Pancreas (tissue), 10 donors: ENCODE data around the gene CALR3. TPM values are rescaled to one million over a fixed set of nuclear protein-coding genes. Genes with fewer than 3 reads are reported as not detected.
A peak's percentile ranks its signal among the peaks of the same experiment; 100 is the strongest.

Experiments
- ATAC-seq, 4 donors: fragments of 200-7000 bp; cut with Tn5 transposase; one replicate each; pipeline versions ENCODE4 v1.8.0 to v1.9.1; 2020; ENCODE audit warnings: mild to moderate bottlenecking in 4 of 4, moderate library complexity in 4 of 4
- DNase-seq, 6 donors: peaks; one replicate each; pipeline ENCODE4 v3.0.0-alpha.2; 2020
- FAIRE-seq: peaks from 2 replicates; lab custom pipeline; 2012; peaks lifted over from hg19 to GRCh38; lab: Jason Lieb, UNC
- H3K27ac ChIP-seq, 4 donors: fragments of 200-600 bp; sonication (generic); 1 replicate in 3 of 4; 2 replicates in 1 of 4; pipeline versions ENCODE4 v1.5.0 to v1.8.0; 2020
- H3K27me3 ChIP-seq, 4 donors: fragments of 200-600 bp; one replicate each; pipeline ENCODE4 v1.8.0; 2021
- H3K36me3 ChIP-seq, 3 donors: fragments of 200-600 bp; sonication (generic) in 1 of 3; one replicate each; pipeline versions ENCODE4 v1.5.0 to v1.8.0; 2020 to 2021
- H3K4me1 ChIP-seq, 3 donors: fragments of 200-600 bp; one replicate each; pipeline ENCODE4 v1.8.0; 2021
- H3K4me3 ChIP-seq, 4 donors: fragments of 200-600 bp; sonication (generic) in 2 of 4; one replicate each; pipeline versions ENCODE4 v1.5.0 to v1.8.0; 2020 to 2021
- H3K9me3 ChIP-seq, 4 donors: fragments of 200-600 bp; one replicate each; pipeline ENCODE4 v1.8.0; 2021
- WGBS, 2 donors: extraction: QIAGEN DNeasy Blood & Tissue Kit; methylation state at CpG; one replicate each; pipeline ENCODE4 v1.1.7; 2013; 5-methylcytosine and 5-hydroxymethylcytosine counted together
- intact Hi-C, 3 donors: fragments of 100-400 bp; cut with DNase I; formaldehyde crosslinking; loops; one replicate each; pipeline versions ENCODE4 v1.11.1 to v1.14.2; 2022
- polyA plus RNA-seq, 2 donors: library from polyadenylated mRNA; stranded (reverse); fragments of 200-250 nt; gene quantifications; one replicate each; pipeline ENCODE4 v1.2.3, GENCODE V29; 2013
- total RNA-seq, 6 donors: library from RNA; stranded (reverse); fragmentation: NEBNext Ultra II Directional in 4 of 6; extraction: Animal tissue kit (Norgen Biotek cat#: 25700) in 4 of 6; gene quantifications; one replicate each; pipeline versions ENCODE4 v1.2.1 to v1.2.4, GENCODE V29; 2021 to 2023
- TF ChIP-seq, protein P1 (sequence below), 4 donors: fragments of 200-600 bp; sonication (generic) in 3 of 4; IDR thresholded peaks; one replicate each; pipeline versions ENCODE4 v1.5.0 to v1.8.0; 2021; ENCODE audit warnings: antibody characterized with exemption in 4 of 4
- donor health status: healthy with polysubstance abuse.
- donor health status: DM: no; HTN: no; CAD: no; lungs with moderate emphysema.
- donor health status: DM: no; HTN: no; CAD: no.
- donor health status: control.
- donor health status: control.
- donor health status: Bipolar disorder and iron deficiency.
- donor health status: DM: yes; HTN: yes; CAD: no.
- donor health status: DM: no; HTN: no; CAD: no.
- donor health status: DM: no; HTN: no; CAD: no.
- donor health status: DM: yes; HTN: yes; CAD: no.

Gene CALR3
- total and polyA plus RNA-seq, 8 donors = 0.07 TPM; not detected in 7

DNA sequence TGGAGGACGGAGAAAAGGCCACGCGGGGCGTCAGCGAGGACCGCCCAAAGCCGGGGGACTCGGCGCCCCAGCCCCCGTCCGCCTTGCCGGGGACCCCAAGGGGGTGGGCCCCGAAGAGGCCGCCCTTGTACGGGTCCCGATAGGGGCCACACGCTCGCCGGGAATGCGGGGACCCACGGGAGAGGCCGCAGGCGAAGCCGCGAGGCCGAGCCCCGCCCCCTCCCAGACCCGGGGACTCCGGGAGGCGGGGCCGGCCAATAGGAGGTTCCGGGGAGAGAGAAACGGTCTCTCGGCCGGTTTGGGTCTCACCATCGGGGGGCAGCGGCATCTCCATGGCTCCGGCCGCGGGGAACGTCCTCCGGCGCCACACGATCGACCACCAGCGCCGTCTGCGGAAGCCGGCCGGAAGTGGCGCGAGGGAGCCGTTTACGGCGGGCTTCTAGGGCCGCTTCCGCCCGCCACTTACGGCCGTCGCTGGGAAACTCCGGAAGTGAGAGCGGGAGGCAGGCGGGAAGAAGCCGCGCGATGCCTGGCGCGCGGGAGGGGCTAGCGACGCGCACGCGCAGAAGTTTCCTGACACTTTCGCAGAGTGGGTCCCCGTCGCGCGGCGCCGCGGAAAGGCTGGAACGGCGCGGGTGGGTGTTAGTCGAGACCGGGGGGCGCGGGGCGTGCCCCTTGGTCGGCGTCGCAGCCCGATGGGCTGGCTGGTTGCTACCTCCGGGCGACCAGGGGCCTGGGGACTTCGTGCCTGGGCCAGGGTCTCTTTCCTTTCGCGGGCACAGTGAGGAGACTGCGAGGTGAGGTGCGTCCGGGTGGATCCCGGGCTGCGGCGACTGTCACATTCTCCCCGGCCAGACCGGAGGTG is 46.3 kb upstream of the CALR3 start, which contains the start of gene CHERP:
TSS of gene CHERP (minus strand) at position 393 of the 865 bp plus-strand sequence. CDS start at position 334, 59 bp downstream.
- ATAC-seq = peak; percentile 97 to 99 (median 98)

DNA sequence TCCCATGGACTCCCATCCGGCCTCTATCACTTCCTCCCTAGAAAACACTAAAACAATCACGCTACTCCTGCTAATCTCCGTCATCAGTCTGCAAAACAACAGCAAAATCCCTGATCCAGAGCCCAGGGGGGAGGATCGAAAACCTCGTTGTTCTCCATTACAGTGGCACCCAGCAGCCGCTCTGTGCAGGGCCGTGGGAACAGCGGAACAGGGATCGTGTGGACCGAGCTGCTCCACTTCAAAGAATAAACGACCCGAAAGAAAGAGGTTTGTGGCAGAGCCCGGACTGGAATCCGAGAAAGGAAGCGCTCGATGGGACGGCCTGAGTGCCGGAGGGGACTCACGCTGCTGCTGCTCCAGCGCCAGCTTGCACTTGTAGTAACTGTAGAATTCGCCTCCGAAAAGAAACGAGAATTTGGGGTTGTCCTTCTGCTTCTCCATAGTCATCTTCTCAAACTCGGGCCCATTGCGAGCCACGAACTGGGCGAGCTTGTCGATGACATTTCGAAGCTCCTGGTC is 45.6 kb upstream of the CALR3 start:
- H3K4me1 ChIP-seq = peaks cover 18 to 25% (median 19%) of the 10 kb centered on the region in 3 donors
- DNase-seq = no peak
- no peak for ATAC-seq
- no peaks in the 10 kb centered on the region for H3K36me3 ChIP-seq
- TF ChIP-seq, protein P1, sequence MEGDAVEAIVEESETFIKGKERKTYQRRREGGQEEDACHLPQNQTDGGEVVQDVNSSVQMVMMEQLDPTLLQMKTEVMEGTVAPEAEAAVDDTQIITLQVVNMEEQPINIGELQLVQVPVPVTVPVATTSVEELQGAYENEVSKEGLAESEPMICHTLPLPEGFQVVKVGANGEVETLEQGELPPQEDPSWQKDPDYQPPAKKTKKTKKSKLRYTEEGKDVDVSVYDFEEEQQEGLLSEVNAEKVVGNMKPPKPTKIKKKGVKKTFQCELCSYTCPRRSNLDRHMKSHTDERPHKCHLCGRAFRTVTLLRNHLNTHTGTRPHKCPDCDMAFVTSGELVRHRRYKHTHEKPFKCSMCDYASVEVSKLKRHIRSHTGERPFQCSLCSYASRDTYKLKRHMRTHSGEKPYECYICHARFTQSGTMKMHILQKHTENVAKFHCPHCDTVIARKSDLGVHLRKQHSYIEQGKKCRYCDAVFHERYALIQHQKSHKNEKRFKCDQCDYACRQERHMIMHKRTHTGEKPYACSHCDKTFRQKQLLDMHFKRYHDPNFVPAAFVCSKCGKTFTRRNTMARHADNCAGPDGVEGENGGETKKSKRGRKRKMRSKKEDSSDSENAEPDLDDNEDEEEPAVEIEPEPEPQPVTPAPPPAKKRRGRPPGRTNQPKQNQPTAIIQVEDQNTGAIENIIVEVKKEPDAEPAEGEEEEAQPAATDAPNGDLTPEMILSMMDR (IDR thresholded peaks at IDR 0.05) = no peak
- H3K27me3 ChIP-seq = no peaks in the 10 kb centered on the region
- peak overlapping the region; percentile 86 to 99 (median 92) for H3K4me3 ChIP-seq
- intact Hi-C loops = no loop called here
- H3K27ac ChIP-seq = peak overlapping the region; percentile 80 to 91 (median 84)
- no peak for FAIRE-seq
- WGBS, 2 donors = 1% methylated on average over 29 of the region's 29 CpGs
- H3K9me3 ChIP-seq = no peaks in the 10 kb centered on the region

More for the DNA sequence above, 46.3 kb upstream of the CALR3 start, which contains the start of gene CHERP:
- no peaks in the 10 kb centered on the region for H3K27me3 ChIP-seq
- H3K36me3 ChIP-seq = no peaks in the 10 kb centered on the region
- H3K9me3 ChIP-seq = no peaks in the 10 kb centered on the region
- intact Hi-C loops = no loop called here
- DNase-seq (peak; percentile 91 to 97 (median 93)), FAIRE-seq (no peak)
- H3K27ac ChIP-seq = peak within 1 kb of the TSS; percentile 80 to 91 (median 84)
- peak within 1 kb of the TSS; percentile 86 to 99 (median 92) for H3K4me3 ChIP-seq
- peaks cover 18 to 25% (median 19%) of the 10 kb centered on the region in 3 donors for H3K4me1 ChIP-seq
- TF ChIP-seq, protein P1 (IDR thresholded peaks at IDR 0.05) = no peak
- 0% methylated on average over 88 to 108 of the region's 108 CpGs for WGBS, 2 donors

DNA sequence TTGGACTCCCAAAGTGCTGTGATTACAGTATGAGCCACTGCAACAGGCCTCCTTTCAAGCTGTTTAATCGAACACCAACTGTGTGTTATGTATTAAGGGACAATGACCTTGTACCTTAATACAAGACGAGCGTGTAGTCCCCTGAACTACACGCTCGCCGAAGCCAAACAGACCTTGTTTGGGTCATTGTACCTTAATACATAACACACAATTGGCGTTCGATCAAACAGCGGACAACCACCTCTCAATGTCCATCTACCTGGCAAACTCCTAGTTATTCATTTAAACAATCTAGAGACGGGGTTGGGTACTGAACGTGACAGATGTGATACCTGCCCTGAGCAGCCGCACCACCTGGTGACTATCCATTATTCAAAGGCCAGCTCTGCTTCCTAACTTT is 45.0 kb upstream of the CALR3 start:
- intact Hi-C loops = no loop called here
- Histone ChIP-seq H3K4me1 (peaks cover 18 to 25% (median 19%) of the 10 kb centered on the region in 3 donors), H3K9me3 (no peaks in the 10 kb centered on the region), H3K27me3 (no peaks in the 10 kb centered on the region), H3K27ac (no peak overlapping the region), H3K36me3 (no peaks in the 10 kb centered on the region), H3K4me3 (peak overlapping the region in 3 of 4 donors; percentile 86 to 92 (median 92))
- TF ChIP-seq, protein P1 (IDR thresholded peaks at IDR 0.05) = no peak
- DNase-seq (no peak), FAIRE-seq (no peak), ATAC-seq (no peak)
- WGBS, 2 donors = 36 to 44% methylated on average over 12 of the region's 12 CpGs

DNA sequence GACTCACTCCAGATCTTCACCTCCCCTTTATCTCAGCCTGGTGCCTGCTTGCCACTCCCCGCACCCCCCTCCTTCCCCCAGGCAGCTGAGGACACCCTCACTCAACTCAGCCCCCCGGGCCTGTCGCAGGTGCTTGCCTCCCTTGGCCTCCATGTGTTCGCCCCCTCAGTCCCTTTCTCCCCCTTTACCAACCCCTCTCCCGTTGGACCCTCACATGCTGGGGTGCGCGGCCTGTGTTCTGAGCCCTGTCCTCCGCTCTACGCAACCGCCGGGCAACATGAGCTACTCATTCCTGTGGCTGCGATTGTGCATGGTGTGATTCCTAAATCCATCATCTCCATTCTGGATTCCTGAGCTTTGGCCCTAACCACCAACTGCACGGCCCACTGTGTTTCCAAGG is 41.1 kb upstream of the CALR3 start:
- Histone ChIP-seq H3K36me3 (peaks cover 5 to 35% (median 30%) of the 10 kb centered on the region in 3 donors), H3K9me3 (no peaks in the 10 kb centered on the region), H3K27ac (no peak overlapping the region), H3K27me3 (no peaks in the 10 kb centered on the region), H3K4me1 (peaks cover 9 to 18% (median 10%) of the 10 kb centered on the region in 3 donors), H3K4me3 (no peak overlapping the region)
- DNase-seq (no peak), ATAC-seq (no peak), FAIRE-seq (no peak)
- TF ChIP-seq, protein P1 (IDR thresholded peaks at IDR 0.05) = no peak
- WGBS, 2 donors = 91 to 92% methylated on average over 13 of the region's 13 CpGs
- intact Hi-C loops = no loop called here
